HG03066 (cell line): ENCODE data around the gene MBNL1.

Experiments used
- ATAC-seq: cut with Tn5 transposase; IDR thresholded peaks from one replicate; pipeline ENCODE4 v1.9.1; 2021; ENCODE audit warnings: low read depth; ENCODE audit not compliant: unreplicated experiment

The MBNL1 gene

DNA sequence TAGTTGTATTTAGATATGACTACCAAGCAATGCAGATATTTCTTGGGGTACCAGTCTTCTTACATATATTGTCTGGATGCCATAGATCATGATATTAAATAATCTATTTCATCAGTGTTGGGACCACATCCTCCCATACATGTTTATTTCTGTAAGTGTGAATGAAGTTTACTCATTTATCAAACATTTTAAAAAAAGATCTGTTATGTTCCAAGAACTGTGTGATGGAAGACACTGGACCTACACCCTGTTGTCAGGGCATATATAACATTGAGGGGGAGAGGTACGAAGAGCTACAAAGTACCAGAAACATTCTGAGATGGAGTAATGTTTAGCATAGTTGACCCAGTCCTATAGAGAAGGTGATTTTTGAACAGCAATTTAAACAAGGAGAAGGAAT lies 26.6 kb downstream of the MBNL1 start:
- ATAC-seq = no peak

DNA sequence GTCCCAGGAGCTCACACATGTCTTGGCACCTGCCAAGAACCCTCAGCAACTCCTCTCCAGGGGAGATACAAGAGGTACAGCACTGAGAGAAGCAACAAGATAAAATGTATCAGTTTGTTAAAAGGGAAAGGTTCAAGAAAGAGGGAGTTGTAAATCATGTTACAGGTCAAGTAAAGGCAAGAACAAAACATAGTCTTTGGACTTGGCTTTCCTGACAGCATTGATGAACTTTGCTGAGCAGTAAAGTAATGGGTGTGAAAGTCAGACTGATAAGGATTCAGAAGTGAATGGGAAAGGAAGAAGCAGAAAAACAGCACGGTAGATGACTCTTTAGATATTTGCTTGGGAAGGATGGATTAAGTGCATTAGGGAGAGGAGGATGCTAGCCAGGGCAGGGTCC lies 27.1 kb downstream of the MBNL1 start:
- ATAC-seq = no peak

DNA sequence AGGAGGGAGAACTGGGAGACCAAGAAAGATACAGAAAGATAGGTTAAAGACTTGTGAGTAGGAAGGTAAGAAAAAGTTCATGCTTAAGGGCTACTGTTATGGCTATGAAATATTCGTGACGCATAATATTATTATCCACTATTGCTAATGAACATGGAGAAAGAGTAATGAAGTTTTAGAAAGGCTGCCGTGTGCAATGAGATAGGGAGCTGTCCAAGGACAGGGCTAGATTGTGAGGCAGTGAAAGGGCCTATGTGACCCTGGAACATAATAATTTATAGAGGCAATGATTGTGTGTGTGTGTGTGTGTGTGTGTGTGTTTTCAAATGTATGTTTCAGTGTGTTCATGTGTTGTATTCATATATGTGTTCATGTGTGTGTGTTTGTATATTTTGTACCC lies 27.7 kb downstream of the MBNL1 start:
- no peak for ATAC-seq

DNA sequence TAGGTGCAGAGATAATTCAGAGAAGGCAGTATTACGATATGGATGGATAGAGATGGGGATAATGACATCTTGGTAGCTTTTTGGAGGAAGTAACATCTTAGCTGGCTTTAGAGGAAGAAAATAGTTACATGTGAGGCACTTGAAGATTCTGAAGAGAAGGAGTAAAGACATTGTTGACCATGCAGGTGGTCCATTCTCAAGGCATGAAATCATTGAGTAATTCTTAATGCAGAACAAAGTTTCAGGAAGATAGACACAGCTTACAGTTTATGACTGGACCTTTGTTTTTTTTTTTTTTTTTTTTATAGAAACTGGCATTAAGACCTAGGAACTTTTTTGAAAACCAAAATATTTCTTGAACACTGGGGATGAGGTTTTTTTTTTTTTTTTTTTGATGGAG lies 28.2 kb downstream of the MBNL1 start:
- ATAC-seq = no peak

DNA sequence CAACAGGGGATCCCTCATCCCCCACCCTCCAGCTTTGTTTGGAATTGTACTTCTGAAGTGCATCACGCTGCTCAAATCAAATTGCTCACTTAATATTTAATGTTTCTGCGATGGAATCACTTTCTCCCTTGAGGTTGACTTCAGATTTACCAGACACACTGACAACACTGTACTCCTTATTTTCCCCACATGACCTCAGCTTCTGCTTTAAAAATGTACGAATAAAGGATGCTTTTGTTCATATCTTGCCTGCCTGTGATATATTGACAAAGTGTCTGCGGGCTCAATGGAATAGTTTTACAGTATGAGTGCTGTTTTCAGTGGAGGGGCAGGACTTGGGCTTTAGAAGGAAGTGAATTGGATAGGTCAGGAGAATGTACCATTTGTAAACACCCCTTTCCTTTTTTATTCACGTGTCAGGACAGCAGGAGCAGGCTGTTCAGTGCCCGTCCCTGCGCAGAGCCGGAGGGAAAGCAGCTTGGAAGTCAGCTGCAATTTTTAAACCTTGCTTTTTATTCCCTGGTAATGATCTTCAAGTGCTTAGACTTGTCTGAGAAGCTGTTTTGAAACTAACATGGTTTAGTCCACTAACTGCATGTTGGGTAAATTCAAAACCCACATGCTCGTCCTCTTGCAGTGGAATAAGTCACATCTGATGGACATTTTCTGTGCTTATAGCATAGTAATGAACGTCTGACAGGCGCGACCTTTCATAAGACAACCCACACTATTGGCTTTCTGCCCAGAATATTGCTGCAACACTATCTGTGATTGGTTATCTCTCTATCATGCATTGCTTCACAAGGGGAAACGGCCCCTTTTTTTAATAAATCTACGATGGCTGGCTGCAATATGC lies 29.9 kb downstream of the MBNL1 start:
- peak; percentile 54 for ATAC-seq

DNA sequence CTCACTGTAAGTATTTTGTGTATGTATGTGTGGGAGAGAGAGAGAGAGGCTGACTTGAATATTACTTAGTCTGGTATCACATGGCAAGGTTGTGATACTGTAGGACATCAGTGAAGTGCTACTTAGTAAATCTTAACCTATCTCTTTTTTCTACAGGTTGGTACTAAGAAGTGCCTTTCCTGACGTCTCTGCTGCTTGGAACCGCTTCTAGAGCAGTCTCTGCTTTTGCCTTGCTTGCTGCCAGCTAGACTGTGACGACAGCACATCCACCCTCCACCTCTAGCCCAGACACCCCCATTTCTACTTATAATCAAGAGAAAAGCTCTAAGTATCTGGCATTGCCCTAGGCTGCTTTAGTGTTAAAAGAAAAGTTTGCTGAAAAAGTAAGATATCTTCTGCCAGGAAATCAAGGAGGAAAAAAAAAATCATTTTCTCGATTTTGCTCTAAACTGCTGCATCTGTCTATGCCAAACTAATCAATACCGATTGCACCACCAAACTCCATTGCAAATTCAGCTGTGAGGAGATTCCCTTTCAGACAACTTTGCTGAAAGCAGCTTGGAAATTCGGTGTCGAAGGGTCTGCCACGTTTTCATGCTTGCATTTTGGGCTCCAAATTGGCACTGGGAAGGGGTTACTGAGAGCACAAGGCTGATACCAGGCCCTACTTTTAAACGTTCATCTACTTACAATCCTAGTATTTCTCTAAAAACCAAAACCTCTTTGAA lies 30.7 kb downstream of the MBNL1 start:
- ATAC-seq = no peak

DNA sequence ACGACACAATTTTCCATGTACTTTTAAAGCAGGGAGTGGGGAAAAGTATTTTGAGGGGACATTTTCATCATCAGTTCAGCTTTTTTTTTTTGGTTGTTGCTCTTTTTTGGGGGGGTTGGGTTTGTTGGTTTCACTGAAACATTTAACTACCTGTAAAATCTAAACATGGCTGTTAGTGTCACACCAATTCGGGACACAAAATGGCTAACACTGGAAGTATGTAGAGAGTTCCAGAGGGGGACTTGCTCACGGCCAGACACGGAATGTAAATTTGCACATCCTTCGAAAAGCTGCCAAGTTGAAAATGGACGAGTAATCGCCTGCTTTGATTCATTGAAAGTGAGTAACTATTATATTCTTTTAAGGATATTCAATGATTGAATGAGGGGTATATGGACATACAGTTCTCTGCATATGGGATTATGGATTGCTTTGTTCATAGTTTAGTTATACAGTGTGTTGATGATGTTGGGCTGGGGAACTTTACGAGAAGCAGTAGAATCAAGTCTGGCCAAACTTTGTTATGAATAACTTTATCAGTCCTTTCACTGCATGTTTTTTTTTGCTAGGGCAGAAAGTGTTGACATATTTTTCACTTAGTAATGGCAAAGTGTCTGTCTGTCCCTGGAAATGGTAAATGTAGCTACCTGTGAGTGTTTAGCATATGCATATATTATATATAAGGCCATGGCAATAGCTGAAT lies 31.5 kb downstream of the MBNL1 start:
- no peak for ATAC-seq

DNA sequence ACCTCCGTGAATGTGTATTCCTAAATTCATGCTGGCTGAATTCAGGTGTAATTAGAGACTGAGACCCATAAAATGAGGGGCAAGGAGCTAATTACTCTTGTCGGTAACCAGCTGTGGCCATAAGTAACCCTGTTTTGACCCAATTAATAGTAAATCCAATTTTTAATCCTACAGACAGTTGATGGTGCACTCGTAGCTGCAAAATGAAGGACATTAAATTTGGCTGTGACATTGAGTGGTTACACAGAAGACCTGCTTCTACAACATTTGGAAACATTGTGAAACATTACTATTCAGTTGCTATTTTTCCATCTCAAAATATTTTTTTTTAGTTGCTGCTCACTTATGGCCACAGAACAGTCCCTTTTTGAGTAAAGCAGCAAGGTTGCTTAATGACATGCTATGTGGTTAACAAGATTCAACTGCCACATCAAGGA lies 33.0 kb downstream of the MBNL1 start:
- ATAC-seq = no peak

DNA sequence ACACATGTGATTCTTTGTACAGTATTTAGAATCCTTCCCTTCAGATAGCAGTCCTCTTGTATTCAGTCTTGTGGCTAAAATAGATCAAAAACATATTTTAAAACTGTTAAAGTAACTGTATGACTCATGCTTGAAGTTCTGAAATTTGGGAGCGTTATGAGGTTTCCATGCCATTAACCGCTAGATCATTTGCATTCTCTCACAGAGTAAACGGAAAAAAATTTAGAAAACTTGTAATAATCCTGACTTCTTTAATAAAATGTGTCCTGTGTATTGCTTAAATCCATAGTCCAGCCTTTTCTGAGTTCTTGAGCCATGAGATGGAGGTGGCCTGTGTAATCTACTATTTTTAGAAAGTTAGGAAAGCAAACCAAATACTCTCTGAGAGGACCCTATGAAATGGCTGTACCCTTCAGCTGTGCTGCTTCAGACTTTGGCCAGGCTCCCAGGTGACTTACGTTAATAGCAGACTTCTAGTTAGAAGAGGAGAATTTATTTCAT lies 33.8 kb downstream of the MBNL1 start:
- ATAC-seq = peak; percentile 67

DNA sequence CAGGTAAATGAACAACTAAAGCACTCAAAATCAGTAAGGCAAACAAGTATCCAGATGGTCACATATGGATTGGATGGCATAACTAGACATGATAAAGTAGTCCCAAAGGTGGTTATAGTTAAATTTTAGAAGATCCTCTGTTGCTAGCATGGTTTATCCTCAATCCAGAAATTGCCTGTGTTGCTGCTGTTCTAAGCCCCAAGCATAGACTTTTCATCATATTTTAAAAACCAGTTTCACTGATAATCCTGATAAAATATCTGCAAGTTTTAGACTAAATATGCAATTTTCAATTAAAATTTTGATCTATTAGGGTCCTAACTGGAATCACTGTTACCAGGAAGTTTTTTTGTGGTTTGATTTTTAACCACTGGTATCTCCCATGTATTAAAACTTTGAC lies 35.4 kb downstream of the MBNL1 start:
- ATAC-seq = no peak

DNA sequence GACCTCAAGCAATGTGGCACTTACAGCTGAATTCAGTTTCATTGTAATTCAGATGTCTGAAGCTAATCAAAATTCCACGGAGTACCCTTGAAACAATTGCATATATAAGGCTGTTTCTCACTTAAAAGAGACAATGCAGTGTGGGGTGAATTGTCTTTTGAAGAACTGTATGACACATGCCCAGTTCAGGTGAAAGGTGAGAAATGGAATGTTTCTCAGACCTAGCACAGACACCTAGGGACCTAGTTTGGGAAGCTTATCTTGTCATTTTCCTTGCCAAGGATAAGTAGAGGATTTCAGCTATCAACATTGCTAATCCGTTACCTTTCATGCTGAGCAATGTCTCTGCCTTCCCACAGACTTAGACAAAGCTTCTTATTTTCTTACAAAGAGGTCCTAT lies 36.3 kb downstream of the MBNL1 start:
- no peak for ATAC-seq

DNA sequence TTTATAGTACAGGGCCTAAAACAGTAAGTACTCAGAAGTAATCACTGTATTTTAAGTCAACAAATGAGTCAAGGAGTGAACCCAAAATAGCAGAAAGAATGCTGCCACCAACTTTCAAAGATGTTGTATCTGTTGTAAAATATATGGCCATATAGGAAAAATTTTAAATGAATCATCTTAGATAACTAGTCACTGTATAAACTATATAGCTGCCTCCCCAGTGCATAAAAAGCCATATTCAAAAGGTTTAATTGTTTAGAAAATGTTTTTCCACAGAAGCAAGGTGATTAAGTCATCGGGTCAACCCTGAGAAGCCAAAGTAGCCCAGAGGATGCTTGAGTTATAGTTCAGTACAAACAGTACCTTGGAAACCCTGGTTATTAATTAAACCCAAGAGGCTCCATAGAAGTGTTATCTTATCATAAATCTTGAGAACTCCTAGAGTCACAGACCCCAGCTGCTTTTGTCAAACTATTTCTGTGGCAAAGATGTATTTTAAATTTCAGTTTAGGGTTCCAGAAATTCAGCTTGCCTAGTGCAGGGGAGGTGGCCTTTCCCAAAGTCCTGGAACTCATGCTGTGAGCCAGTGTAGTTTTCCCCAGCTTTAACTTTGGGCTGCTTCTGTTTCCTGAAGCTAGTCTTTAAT lies 39.2 kb downstream of the MBNL1 start:
- no peak for ATAC-seq

DNA sequence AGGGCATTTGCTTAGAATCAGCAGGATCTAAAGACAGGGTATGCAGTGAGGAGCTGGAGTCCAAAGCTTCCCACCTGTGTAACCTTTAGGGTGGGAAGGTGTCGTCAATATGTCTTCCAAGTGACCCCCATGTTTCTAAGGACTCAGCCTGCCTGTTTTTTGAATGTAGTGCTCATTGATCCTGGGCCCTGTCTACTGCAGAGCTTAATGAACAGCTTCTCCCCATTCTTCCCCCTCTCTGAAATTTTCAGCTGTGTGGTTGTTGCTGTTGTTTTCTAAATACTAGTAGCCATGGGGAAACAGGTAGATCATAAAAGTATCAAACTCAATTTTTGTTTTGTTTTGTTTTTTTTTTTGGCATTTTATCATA lies 39.7 kb downstream of the MBNL1 start:
- no peak for ATAC-seq

DNA sequence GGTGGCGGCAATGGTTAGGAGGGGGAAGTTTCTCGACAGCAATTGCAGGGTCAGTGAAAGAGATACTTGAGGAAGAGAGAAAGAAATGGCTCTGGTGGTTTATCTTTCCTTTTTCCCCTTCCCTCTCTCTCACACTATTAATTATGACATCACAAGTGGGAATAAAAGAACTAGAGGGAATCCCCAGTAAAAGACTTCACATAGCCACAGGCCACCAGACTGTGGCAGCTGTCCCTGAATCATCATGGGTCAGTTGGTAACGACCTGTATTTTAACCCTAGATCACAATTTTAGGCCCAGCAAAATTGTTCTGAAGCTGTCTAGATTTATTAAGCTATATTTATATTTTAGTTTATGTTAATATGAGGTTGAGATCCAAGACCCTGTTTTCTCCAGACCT lies 40.3 kb downstream of the MBNL1 start:
- ATAC-seq = no peak

DNA sequence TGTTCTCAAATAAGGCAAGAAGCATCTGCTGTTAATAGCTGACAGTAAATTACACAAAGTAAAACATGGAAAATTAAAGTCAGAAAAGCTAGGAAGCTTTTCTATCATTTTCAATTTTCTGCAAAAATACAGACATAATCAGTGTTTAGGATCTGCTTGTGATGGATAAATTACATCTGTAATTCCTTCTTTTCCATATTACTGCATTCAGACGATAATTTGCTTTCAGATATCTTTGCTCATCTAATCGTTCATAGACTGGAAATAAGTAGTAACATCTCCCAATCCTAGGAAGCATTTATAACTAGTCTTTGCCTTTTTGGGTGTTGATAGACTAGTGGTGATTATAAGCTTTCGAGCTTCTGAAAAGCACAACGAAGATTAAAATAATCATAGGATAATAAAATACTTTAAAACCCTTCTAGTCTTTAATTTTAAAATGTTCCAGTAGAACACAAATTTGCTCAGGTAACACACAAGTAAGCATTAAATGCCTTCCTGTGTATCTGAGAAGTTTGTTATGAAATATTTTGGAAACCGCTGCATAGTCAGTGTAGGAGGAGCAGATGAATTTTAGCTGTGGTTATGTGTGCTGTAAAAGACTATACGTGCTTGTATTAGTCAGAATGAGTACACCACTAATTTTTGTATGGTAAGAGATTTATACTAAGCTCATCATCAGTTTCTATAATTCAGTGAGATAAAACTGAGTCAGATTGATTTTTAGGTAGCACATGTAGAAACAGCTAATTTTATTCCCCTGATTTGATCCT lies 41.0 kb downstream of the MBNL1 start:
- ATAC-seq = no peak

DNA sequence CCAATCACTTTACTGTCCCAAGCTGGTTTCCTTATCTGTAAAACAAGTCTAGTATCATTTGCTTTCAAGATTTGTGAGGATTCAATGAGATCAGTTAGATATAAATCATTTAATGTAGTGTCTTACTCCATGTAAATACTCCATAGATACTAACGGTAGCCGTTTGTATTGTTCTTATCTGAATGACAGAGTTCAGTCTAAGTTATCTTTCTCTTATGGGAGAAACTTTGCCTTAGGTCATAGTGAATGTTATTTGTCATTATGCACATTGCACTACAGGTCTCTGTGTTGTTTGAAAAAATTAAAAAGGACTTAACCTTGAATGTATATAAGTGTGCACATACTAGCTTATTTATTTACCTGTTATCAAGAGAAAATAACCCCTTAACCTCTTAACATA lies 44.7 kb downstream of the MBNL1 start:
- ATAC-seq = no peak

DNA sequence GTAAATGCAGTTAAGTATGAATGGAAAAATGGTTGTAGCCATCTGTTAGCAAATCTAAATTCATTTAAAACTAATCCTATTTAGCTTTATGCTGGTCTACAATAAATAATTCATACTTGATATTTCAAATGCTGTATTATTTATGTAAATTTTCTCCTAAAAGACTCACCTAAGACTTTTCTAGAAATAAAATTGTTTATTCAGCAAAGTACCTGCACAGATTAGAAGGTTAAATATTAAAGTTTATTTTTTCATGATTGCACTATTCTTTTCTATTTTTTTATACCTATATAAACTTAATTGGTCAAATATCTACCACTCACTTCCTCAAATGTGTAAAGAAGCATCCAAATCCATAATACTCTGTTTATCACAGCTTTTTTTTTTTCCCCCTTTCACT lies 45.2 kb downstream of the MBNL1 start:
- no peak for ATAC-seq

DNA sequence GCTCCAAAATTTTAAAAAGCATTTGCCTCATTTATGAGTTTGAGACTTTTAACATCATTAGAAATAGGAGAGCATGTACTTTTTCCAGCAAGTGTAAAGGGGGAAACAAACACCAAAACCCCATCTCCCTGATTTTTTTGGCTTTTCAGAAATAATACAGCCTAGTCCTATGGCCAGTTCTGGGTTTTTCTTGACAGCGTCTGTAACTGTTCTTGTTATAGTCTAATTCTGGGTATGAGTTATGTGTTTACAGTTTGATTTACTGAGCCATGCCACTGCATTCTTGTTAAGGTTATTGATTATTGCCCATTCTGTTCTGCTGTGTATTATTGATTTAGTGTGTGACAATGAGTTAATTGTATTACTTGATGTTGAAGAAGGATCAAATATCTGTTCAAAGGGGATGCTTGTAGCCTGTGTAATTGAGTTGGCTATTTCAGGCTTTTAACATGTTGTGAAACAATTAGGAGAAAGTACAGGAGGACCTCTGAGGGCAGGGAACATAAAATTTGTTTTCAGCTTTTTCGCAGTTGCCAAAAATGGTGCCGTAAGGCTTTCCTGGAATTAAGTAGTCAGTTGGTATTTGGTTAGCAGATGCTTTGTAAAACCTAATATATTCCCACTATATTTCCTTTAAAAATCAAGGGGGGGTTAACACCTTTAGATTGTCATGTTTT lies 46.1 kb downstream of the MBNL1 start:
- ATAC-seq = no peak

DNA sequence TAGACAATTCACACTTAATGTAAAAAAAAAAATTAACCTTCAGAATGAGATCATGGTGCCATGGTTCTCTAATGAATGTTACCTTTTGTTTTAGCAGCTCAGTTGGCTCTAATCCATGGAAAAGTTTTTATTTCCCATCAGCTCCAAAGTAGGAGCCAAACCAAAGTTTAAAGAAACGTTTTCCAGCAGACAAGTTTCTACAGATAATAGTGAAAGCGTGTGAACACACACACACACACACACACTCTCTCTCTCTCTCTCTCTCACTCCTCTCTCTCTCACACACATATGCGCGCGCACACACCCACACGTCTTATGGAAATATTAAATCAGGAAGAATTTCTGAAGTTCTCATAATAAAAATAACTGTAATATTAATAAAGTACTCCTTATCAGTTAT lies 46.9 kb downstream of the MBNL1 start:
- ATAC-seq = no peak

DNA sequence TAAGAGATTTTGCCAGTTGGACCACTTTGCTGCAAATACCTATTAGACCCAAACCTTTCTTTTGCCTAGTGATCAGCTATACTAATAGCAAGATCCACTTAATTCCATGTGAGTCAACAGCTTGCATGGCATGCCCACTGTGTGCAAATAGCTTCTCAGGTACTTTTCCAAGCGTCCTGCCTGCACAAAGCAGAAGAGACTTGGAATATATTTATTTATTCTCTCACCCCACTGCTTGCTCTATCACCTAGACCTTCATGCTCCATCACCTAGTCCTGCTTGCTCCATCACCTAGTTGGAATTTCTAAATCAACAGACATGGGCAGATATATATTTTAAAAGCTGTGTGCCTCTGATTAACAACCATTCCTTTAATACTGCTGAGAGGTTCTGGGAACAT lies 47.6 kb downstream of the MBNL1 start:
- ATAC-seq = no peak
